ENCODE data around the gene PARD6G. TPM values are rescaled to one million over a fixed set of nuclear protein-coding genes. Genes with fewer than 3 reads are reported as not detected.

PARD6G gene
- total and polyA plus RNA-seq, 2 donors = 4.7 to 13.6 TPM

DNA sequence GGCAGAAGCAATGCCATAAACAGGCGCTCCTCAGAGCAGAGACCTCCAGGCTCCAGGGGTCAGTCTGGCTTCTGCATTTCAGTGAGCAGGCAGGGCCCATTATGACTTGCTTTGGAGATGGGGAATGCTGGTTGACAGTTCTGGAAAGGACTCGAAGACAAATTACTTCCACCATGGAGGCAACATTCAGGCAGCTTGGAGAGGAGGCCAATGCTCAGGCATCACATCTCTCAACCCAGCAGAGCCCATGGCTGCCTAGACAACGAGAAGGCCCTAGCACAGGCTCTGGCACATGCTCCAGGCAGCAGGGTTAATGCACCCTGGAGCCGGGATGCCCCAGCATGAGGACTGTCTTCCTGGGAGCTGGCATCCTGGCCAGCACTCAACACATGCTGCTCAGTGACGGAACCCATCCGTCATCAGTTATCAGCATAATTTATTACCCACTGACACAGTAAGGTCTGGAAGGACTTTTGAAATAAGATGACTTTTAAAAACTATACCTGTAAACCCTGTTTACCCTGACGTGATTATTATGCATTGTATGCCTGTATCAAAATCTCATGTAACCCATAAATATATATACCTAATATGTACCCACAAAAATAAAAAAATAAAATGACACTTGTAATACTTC is 85.4 kb downstream of the PARD6G start:
- no peaks in the 10 kb centered on the region for H3K36me3 ChIP-seq (ENCODE audit: control insufficient read depth in 2 of 2, insufficient read depth in 2 of 2, low read length in 1 of 2)
- WGBS = 93% methylated on average over 7 of the region's 7 CpGs
- no peaks in the 10 kb centered on the region for H3K4me1 ChIP-seq (ENCODE audit: control insufficient read depth in 2 of 2, insufficient read depth in 2 of 2, low read length in 2 of 2)
- H3K4me3 ChIP-seq (ENCODE audit: low read length in 2 of 2) = no peak overlapping the region
- peaks cover 2 to 29% of the 10 kb centered on the region in 2 donors for H3K27me3 ChIP-seq (ENCODE audit: control insufficient read depth in 2 of 2, insufficient read depth in 1 of 2, low read length in 1 of 2)
- no peak for DNase-seq (ENCODE audit: low read depth in 6 of 9, low spot score in 9 of 9)
- H3K27ac ChIP-seq (ENCODE audit: low read depth in 1 of 2, low read length in 1 of 2) = no peak overlapping the region
- H3K9me3 ChIP-seq (ENCODE audit: control insufficient read depth in 2 of 2, insufficient read depth in 1 of 2, low read length in 1 of 2) = peaks cover 1 to 18% of the 10 kb centered on the region in 2 donors

DNA sequence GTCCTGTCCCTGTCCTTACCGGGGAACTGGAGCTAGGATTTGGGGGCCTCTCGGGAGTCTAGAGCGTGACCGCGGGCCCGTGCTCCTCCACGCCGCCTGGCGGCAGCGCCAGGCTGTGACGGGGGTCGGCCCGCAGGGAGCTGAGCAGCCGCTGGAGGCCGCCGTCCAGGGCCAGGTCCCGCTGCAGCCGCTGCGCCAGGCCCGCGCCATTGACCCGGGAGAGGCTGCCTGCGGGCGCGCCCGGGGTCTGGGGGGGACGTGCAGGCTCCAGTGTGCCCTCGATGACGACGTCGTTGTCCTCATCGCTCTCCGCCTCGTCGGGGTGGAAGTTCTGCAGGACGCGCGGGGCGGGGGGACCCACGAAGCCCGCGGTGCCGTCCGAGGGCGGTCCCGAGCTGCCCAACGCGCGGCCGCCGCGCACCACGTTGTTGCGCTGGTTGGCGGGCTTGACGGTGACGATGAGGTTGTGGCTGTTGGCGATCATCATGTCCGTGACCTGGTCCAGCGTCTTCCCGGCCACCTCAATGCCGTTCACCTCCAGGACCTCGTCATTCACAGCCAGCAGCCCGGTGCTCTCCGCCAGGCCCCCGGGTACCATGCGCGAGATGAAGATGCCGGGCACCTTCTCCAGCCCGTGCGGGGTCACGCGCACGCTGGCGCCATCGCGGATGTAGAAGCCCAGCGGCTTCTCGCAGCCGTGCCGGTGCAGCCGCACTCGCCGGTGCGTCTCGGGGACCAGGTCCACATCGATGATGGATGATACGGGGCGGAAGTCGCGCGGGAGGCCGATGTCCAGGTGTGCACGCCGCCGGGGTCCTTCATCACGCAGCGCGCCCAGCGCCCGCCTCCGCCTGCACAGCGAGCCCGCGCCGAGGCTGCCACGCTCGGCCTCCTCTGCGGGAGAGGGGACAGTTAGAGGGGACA is 87.3 kb downstream of the PARD6G start:
- Histone ChIP-seq H3K9me3 (ENCODE audit: control insufficient read depth in 2 of 2, insufficient read depth in 1 of 2, low read length in 1 of 2) (peaks cover 1 to 18% of the 10 kb centered on the region in 2 donors), H3K4me1 (ENCODE audit: control insufficient read depth in 2 of 2, insufficient read depth in 2 of 2, low read length in 2 of 2) (no peaks in the 10 kb centered on the region), H3K36me3 (ENCODE audit: control insufficient read depth in 2 of 2, insufficient read depth in 2 of 2, low read length in 1 of 2) (no peaks in the 10 kb centered on the region), H3K27me3 (ENCODE audit: control insufficient read depth in 2 of 2, insufficient read depth in 1 of 2, low read length in 1 of 2) (peaks cover 2 to 29% of the 10 kb centered on the region in 2 donors), H3K4me3 (ENCODE audit: low read length in 2 of 2) (no peak overlapping the region), H3K27ac (ENCODE audit: low read depth in 1 of 2, low read length in 1 of 2) (no peak overlapping the region)
- peak in 3 of 9 donors; percentile 12 to 36 (median 17) for DNase-seq (ENCODE audit: low read depth in 6 of 9, low spot score in 9 of 9)
- WGBS = 46% methylated on average over 109 of the region's 109 CpGs

DNA sequence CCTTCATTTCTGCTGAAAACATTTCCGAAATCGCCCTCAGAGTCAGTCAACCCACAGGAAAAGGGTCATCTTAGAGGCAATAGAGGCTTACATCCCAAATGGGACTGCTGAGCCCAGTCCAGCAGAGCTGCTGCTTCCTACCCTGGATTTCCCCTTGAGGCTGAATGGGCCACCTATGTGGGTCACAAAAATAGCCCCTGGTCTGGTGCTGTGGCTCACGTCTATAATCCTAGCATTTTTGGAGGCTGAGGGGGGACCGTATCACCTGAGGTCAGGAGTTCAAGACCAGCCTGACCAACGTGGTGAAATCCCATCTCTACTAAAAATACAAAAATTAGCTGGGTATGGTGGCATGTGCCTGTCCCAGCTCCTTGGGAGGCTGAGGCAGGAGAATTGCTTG is 88.9 kb downstream of the PARD6G start:
- Histone ChIP-seq H3K27ac (ENCODE audit: low read depth in 1 of 2, low read length in 1 of 2) (no peak overlapping the region), H3K36me3 (ENCODE audit: control insufficient read depth in 2 of 2, insufficient read depth in 2 of 2, low read length in 1 of 2) (no peaks in the 10 kb centered on the region), H3K27me3 (ENCODE audit: control insufficient read depth in 2 of 2, insufficient read depth in 1 of 2, low read length in 1 of 2) (peaks cover 2 to 29% of the 10 kb centered on the region in 2 donors), H3K4me1 (ENCODE audit: control insufficient read depth in 2 of 2, insufficient read depth in 2 of 2, low read length in 2 of 2) (no peaks in the 10 kb centered on the region), H3K4me3 (ENCODE audit: low read length in 2 of 2) (no peak overlapping the region), H3K9me3 (ENCODE audit: control insufficient read depth in 2 of 2, insufficient read depth in 1 of 2, low read length in 1 of 2) (peaks cover 1 to 3% of the 10 kb centered on the region in 2 donors)
- no peak for DNase-seq (ENCODE audit: low read depth in 6 of 9, low spot score in 9 of 9)
- 93% methylated on average over 5 of the region's 5 CpGs for WGBS

DNA sequence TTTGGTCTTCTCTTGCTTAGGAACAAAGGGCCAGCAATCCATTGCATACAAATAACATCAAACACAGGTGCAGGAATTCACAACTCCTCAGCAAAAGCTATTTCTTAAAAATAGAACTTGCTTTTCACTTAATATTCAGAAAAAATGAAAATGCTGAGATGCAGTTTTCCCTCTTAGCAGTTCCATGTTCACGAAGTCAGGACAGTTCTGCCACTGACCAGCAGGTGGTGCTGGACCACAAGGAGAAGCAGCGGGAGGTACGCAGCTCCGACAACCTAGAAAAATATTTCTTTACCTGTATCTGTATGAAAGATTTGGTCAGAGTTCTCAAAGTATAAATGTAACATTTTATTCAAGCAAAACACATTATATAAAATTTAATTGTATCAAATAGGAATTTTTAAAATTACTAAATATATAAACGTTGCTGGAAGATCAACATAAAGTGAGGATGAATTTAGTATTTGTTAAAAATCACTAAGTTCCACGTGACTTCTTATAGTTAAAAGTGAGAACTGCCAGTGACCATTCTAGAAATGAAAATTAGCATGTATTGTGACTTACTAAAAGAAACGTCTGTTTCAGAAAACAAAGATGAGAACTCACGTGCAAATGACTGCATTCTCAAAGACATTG is 89.5 kb downstream of the PARD6G start:
- DNase-seq (ENCODE audit: low read depth in 6 of 9, low spot score in 9 of 9) = peak in 8 of 9 donors; percentile 33 to 73 (median 56)
- no peaks in the 10 kb centered on the region for H3K36me3 ChIP-seq (ENCODE audit: control insufficient read depth in 2 of 2, insufficient read depth in 2 of 2, low read length in 1 of 2)
- H3K27ac ChIP-seq (ENCODE audit: low read depth in 1 of 2, low read length in 1 of 2) = no peak overlapping the region
- no peak overlapping the region for H3K4me3 ChIP-seq (ENCODE audit: low read length in 2 of 2)
- H3K9me3 ChIP-seq (ENCODE audit: control insufficient read depth in 2 of 2, insufficient read depth in 1 of 2, low read length in 1 of 2) = peaks cover 0 to 1% of the 10 kb centered on the region in 2 donors
- 49% methylated on average over 8 of the region's 8 CpGs for WGBS
- H3K4me1 ChIP-seq (ENCODE audit: control insufficient read depth in 2 of 2, insufficient read depth in 2 of 2, low read length in 2 of 2) = no peaks in the 10 kb centered on the region
- H3K27me3 ChIP-seq (ENCODE audit: control insufficient read depth in 2 of 2, insufficient read depth in 1 of 2, low read length in 1 of 2) = peaks cover 2 to 29% of the 10 kb centered on the region in 2 donors

DNA sequence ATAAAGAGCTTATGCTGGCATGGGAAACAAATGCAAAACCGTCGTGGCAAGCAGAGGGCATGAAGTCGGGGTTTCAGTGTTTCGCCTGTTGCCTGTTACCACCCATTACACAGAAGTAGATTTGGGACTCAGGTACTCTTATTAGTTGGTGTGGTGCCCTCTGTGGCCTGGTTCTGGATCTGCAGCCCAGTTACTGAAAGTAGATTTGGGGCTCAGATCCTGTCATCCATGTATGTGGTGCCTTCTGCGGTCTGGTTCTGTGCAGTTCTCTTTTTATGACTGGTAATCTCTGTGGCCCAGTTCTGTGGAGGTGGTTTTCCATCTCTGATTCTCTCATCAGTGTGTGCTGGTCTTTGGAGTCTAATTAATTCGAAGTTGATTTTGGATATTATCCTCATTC is 93.0 kb downstream of the PARD6G start:
- Histone ChIP-seq H3K9me3 (ENCODE audit: control insufficient read depth in 2 of 2, insufficient read depth in 1 of 2, low read length in 1 of 2) (no peaks in the 10 kb centered on the region), H3K4me3 (ENCODE audit: low read length in 2 of 2) (no peak overlapping the region), H3K27me3 (ENCODE audit: control insufficient read depth in 2 of 2, insufficient read depth in 1 of 2, low read length in 1 of 2) (peaks cover 0 to 13% of the 10 kb centered on the region in 2 donors), H3K36me3 (ENCODE audit: control insufficient read depth in 2 of 2, insufficient read depth in 2 of 2, low read length in 1 of 2) (no peaks in the 10 kb centered on the region), H3K27ac (ENCODE audit: low read depth in 1 of 2, low read length in 1 of 2) (no peak overlapping the region), H3K4me1 (ENCODE audit: control insufficient read depth in 2 of 2, insufficient read depth in 2 of 2, low read length in 2 of 2) (no peaks in the 10 kb centered on the region)
- DNase-seq (ENCODE audit: low read depth in 6 of 9, low spot score in 9 of 9) = no peak
- 82% methylated on average over 6 of the region's 6 CpGs for WGBS

DNA sequence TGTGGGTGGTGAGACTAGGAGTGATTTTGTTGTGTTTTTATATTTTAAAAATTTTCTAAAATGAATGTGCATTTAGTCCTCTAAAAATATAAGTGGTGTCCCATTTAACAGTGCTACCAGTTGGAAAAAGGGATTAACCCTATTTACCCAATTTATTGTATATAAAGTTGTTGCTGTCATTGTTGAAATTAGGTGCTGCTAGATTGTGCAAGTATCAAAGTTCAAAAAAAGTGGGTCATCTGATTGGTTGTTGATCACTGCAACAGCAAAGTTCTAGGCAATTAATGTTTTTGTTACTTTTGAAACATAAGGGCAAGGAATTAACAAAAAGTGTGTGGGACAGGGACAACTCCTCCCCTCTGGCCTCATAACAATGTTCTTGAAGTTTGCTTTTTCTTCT is 97.6 kb downstream of the PARD6G start:
- no peak overlapping the region for H3K4me3 ChIP-seq (ENCODE audit: low read length in 2 of 2)
- no peak for DNase-seq (ENCODE audit: low read depth in 6 of 9, low spot score in 9 of 9)
- no peaks in the 10 kb centered on the region for H3K36me3 ChIP-seq (ENCODE audit: control insufficient read depth in 2 of 2, insufficient read depth in 2 of 2, low read length in 1 of 2)
- peaks cover 2 to 6% of the 10 kb centered on the region in 2 donors for H3K4me1 ChIP-seq (ENCODE audit: control insufficient read depth in 2 of 2, insufficient read depth in 2 of 2, low read length in 2 of 2)
- no peaks in the 10 kb centered on the region for H3K9me3 ChIP-seq (ENCODE audit: control insufficient read depth in 2 of 2, insufficient read depth in 1 of 2, low read length in 1 of 2)
- peaks cover 0 to 31% of the 10 kb centered on the region in 2 donors for H3K27me3 ChIP-seq (ENCODE audit: control insufficient read depth in 2 of 2, insufficient read depth in 1 of 2, low read length in 1 of 2)
- H3K27ac ChIP-seq (ENCODE audit: low read depth in 1 of 2, low read length in 1 of 2) = no peak overlapping the region

DNA sequence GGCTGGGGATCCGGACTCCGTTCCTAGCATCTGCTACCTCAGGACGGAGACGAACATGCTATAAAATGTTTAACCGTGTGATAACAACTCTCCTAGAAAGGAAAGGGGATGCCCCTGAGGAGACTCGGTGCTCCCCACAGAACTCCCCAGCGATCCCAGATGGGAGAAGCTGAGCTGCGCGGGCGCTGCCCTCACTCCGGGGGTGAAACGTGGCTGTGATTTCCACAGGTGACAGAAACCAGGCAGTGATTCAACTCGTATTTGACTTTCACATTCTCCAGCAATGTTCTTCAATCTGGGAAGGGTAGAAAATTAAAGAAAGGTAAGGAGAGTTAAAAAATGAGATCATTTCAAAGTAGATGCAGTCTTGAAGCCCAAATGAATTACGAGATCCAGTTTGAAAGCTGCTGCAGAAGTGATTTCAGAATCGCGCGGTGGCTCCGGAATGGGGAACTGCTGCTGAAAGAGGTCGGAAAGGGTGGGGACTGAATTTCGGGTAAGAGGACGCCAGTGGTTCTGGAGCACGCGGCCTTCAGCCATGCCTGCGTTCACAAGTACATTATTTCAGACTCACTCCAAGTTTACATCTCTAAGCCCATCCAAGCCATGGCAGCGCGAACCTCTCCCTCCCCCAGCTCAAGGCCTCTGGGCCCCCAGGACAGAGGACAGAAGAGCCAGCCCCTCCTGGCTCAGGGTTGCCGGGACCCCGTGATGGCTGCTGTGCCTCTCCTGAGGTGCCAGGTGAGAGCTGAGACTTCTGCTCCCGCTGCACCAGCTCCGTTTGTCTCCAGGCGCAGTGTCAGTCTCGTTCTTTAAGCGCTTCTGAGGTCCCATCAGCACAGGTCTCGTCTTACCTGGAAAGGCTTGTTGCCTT is 98.8 kb downstream of the PARD6G start:
- no peak for DNase-seq (ENCODE audit: low read depth in 6 of 9, low spot score in 9 of 9)
- Histone ChIP-seq H3K4me3 (ENCODE audit: low read length in 2 of 2) (peak overlapping the region; percentile 45 to 62), H3K36me3 (ENCODE audit: control insufficient read depth in 2 of 2, insufficient read depth in 2 of 2, low read length in 1 of 2) (no peaks in the 10 kb centered on the region), H3K4me1 (ENCODE audit: control insufficient read depth in 2 of 2, insufficient read depth in 2 of 2, low read length in 2 of 2) (peaks cover 2 to 6% of the 10 kb centered on the region in 2 donors), H3K9me3 (ENCODE audit: control insufficient read depth in 2 of 2, insufficient read depth in 1 of 2, low read length in 1 of 2) (no peaks in the 10 kb centered on the region), H3K27ac (ENCODE audit: low read depth in 1 of 2, low read length in 1 of 2) (peak overlapping the region in 1 of 2 donors; percentile 43), H3K27me3 (ENCODE audit: control insufficient read depth in 2 of 2, insufficient read depth in 1 of 2, low read length in 1 of 2) (peaks cover 0 to 31% of the 10 kb centered on the region in 2 donors)
- 44% methylated on average over 34 of the region's 34 CpGs for WGBS

DNA sequence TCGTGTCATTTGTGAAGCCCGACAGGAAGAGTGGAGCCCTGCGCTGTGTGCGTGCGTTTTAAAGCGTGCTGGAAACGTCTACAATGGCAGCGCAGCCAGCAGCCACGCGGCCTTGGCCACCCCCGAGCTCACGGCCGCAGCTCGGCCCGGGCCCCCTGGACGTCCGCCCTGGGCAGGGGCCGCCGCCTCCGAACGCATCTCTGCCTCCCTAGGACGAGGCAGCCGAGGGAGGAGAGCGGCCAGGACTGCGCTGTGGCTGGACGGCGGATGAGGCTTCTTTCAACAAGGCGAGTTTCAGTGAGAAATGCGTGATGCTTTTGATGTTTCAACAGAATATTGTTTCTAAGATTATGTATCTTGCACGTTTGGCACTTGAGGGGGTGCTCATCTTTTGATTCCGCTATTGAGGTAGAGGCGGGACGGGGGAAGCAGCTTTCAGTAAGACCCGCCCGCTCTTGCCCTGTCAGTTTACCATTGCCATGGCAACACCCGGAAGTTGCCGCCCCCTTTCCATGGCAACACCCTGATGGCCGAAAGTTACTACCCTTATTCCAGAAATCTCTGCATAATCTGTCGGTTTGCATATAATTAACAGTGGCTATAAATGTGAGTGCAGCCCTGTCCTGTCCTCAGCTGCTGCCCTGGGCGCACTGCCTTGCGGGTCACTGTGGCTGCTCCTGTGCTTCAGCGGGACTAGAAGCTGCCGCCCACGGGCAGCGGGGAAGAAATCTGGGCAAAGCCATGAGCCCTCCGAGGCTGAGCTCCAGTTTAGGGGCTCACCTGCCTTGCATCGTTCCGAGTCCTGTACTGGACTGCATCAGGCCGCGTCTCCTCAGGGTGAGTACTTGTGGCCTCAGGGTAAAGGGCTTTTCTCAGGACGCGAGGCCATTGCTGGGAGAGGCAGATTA is 99.6 kb downstream of the PARD6G start:
- DNase-seq (ENCODE audit: low read depth in 6 of 9, low spot score in 9 of 9) = peak; percentile 37 to 81 (median 64)
- WGBS = 20% methylated on average over 52 of the region's 52 CpGs
- Histone ChIP-seq H3K27ac (ENCODE audit: low read depth in 1 of 2, low read length in 1 of 2) (peak overlapping the region; percentile 21 to 46), H3K4me3 (ENCODE audit: low read length in 2 of 2) (peak overlapping the region; percentile 45 to 62), H3K36me3 (ENCODE audit: control insufficient read depth in 2 of 2, insufficient read depth in 2 of 2, low read length in 1 of 2) (no peaks in the 10 kb centered on the region), H3K27me3 (ENCODE audit: control insufficient read depth in 2 of 2, insufficient read depth in 1 of 2, low read length in 1 of 2) (peaks cover 0 to 31% of the 10 kb centered on the region in 2 donors), H3K4me1 (ENCODE audit: control insufficient read depth in 2 of 2, insufficient read depth in 2 of 2, low read length in 2 of 2) (peaks cover 2 to 6% of the 10 kb centered on the region in 2 donors), H3K9me3 (ENCODE audit: control insufficient read depth in 2 of 2, insufficient read depth in 1 of 2, low read length in 1 of 2) (no peaks in the 10 kb centered on the region)

Measured in thymus (tissue), 11 donors.